Kidney epithelial cell (primary cell): ENCODE measurements around the gene DNAAF3. TPM values are rescaled to one million over a fixed set of nuclear protein-coding genes. Genes with fewer than 3 reads are reported as not detected.
A peak's percentile ranks its signal among the peaks of the same experiment; 100 is the strongest.

Source experiments
- DNase-seq: peaks from one replicate; pipeline ENCODE4 v3.0.0-alpha.2; 2010; ENCODE audit warnings: low read depth
- H3K27me3 ChIP-seq: 2 replicates; pipeline ENCODE4 v1.6.0; 2011; ENCODE audit warnings: low read length; ENCODE audit not compliant: control insufficient read depth, insufficient read depth
- H3K36me3 ChIP-seq: 2 replicates; pipeline ENCODE4 v1.5.1; 2011; ENCODE audit warnings: low read length; ENCODE audit not compliant: control insufficient read depth, insufficient read depth
- H3K4me3 ChIP-seq: 2 replicates; pipeline ENCODE4 v1.5.1; 2011; ENCODE audit warnings: low read depth, mild to moderate bottlenecking, control low read depth, low read length
- total RNA-seq: library from RNA; depleted of rRNA; stranded (reverse); fragments of >200 nt; gene quantifications from 2 replicates; pipeline ENCODE4 v1.2.3, GENCODE V29; 2015
- TF ChIP-seq, protein P1 (sequence below): IDR thresholded peaks from 2 replicates; pipeline ENCODE4 v1.5.1; 2011; ENCODE audit warnings: mild to moderate bottlenecking, moderate library complexity, low read length, control low read depth, inconsistent platforms; ENCODE audit not compliant: insufficient read depth, poor library complexity, severe bottlenecking

DNAAF3 gene
- total RNA-seq, 1 donor from 2014 or later, result 1.3 TPM

DNA sequence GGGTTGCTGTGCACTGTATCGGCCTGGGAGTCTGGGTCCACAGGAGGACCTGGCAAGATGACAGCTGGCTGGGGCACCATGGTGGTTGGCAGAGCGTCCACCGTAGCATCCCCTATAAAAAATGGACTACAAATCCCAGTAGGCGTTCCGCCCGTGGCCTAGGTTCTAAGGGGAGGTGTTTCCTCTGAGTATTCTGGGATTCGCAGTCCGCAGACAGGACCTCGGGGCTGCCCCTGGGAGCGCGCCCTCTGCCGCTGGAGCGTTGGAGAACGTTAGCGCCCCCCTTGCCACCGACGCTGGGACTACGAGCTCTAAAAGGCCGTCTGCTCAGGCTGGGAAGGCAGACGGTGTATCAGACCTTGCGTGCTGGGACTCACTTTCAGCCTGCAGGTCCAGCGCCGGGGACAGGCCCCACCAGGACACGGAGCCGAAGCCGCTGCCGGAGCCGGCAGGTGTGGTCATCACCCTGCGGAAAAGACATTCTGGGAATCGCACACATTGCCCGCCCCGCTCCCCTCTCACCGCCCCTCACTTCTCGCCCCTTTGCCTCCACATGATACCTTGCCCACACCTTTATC, 372 bp downstream of the DNAAF3 start:
- peak overlapping the region; percentile 73 for H3K4me3 ChIP-seq
- TF ChIP-seq, protein P1, sequence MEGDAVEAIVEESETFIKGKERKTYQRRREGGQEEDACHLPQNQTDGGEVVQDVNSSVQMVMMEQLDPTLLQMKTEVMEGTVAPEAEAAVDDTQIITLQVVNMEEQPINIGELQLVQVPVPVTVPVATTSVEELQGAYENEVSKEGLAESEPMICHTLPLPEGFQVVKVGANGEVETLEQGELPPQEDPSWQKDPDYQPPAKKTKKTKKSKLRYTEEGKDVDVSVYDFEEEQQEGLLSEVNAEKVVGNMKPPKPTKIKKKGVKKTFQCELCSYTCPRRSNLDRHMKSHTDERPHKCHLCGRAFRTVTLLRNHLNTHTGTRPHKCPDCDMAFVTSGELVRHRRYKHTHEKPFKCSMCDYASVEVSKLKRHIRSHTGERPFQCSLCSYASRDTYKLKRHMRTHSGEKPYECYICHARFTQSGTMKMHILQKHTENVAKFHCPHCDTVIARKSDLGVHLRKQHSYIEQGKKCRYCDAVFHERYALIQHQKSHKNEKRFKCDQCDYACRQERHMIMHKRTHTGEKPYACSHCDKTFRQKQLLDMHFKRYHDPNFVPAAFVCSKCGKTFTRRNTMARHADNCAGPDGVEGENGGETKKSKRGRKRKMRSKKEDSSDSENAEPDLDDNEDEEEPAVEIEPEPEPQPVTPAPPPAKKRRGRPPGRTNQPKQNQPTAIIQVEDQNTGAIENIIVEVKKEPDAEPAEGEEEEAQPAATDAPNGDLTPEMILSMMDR, result peak; percentile 93
- no peak for DNase-seq
- peaks cover 17% of the 10 kb centered on the region for H3K27me3 ChIP-seq
- H3K36me3 ChIP-seq, result no peaks in the 10 kb centered on the region

DNA sequence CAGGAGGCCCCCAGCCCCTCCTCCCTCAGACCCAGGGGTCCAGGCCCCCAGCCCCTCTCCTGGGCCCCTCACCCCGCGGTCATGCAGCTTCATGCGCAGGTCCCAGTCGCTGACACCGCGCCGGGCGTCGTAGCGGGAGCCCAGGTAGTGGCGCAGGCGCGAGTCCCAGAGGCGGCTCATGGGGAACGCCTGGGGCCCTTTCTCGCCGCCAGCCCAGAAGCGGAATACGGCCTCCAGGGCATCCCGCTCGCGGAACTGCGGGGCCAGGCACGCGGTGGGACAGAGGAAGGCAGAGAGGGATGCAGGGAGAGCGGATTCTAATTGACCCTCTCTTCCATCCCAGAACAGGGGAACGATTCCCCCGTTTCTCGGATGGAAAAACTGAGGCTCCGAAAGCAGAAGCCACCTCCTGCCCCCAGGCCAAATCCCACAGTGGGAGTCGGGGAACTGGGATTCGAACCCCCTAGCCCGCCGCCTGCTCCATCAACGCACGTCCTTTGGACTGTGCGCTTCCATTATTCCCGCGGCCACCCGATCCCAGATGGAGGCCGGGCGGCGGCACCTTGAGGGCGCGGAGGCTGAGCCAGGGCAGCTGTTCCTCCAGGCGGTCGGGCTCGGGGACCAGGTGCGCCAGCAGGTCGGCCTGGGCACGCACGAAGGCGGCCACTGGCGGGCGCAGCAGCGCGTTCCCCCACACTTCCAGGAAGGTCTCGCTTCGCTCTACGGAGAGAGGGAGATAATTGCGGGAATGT, 4.7 kb downstream of the DNAAF3 start:
- H3K36me3 ChIP-seq, result no peaks in the 10 kb centered on the region
- TF ChIP-seq, protein P1, result no peak
- peaks cover 41% of the 10 kb centered on the region for H3K27me3 ChIP-seq
- H3K4me3 ChIP-seq, result no peak overlapping the region
- DNase-seq, result no peak

DNA sequence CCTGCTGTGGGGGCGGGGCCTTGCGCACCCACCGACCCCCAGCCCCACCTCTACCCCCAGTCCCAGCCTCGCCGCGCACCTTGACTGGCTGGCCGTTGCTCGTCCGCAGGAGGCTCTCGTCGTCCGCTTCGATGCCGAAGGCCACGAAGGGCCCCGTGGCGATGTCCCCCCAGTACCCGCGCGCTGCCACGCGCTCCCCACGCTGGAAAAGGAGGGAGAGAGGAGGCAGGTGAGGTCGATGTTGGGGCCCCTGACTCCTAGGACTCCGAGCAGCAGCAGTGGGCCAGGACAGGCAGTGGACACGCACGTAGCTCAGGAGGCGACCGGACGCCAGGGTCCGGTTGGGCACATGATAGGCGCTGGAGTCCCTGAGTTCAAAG, 5.4 kb downstream of the DNAAF3 start:
- H3K4me3 ChIP-seq, result no peak overlapping the region
- H3K36me3 ChIP-seq, result no peaks in the 10 kb centered on the region
- peaks cover 49% of the 10 kb centered on the region for H3K27me3 ChIP-seq
- TF ChIP-seq, protein P1, result no peak
- no peak for DNase-seq

DNA sequence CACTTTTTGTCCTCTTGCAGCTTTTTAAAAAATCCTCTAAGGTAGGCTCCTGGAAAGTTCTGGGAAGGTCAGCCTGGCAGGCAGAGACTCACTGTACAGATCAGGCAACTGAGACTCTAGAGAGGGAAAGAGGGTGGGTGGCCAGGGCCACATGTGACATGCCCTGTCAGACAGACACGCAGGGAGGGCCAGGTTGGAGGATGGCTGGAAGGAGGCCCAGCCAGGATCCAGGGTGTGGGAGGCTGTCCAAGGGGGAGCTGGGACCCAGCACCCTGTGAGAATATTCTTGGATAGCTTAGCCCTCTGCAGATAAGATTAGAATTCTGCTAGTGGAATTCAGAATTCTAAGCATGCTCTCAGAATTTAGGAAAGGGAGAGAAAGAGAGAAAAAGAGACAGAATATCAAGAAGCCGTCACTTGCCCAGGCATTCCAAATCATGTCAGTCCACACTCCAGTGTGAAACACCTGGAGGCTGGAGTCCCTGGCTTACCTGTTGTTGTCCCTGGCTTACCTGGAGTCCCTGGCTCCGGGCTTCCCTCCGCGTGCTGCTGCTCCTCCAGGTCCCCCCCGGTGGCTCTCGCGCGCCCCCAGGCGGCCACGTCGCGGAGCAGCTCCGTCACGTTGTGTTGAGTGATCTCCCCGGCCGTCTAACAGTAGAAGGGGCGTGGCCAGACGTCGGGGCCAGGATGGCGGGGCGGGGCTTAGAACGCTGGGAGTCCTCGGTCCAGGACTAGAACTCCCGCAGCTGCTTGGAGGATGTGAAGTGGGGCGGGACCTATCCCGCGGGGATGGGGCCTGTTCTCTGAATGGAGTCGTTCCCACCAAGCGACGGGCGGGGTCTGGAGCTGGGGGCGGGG, 6.1 kb downstream of the DNAAF3 start:
- no peak for DNase-seq
- TF ChIP-seq, protein P1, result peak; percentile 96
- Histone ChIP-seq H3K36me3 (no peaks in the 10 kb centered on the region), H3K4me3 (no peak overlapping the region), H3K27me3 (peaks cover 51% of the 10 kb centered on the region)

- H3K36me3 ChIP-seq, result no peaks in the 10 kb centered on the region
- TF ChIP-seq, protein P1, result no peak
- DNase-seq, result no peak
- H3K27me3 ChIP-seq, result peaks cover 51% of the 10 kb centered on the region
- no peak overlapping the region for H3K4me3 ChIP-seq
These were observed 7.3 kb downstream of the DNAAF3 start for GRCh38 chr19:55158848-55159749.
